Gastroesophageal sphincter (tissue), 3 donors: Measurements from ENCODE around the gene C1RL.

Experiments
- EP300 ChIP-seq: sonication (generic); formaldehyde crosslinking; IDR thresholded peaks from one replicate; pipeline ENCODE4 v1.6.1; 2017; ENCODE audit warnings: antibody characterized with exemption, mild to moderate bottlenecking
- POLR2A ChIP-seq, 2 donors: fragments of 450-650 bp; IDR thresholded peaks; one replicate each; pipeline ENCODE4 v1.6.1; 2017; ENCODE audit warnings: antibody characterized with exemption in 2 of 2, mild to moderate bottlenecking in 2 of 2, moderate library complexity in 1 of 2
- POLR2AphosphoS5 ChIP-seq: sonication (generic); formaldehyde crosslinking; IDR thresholded peaks from one replicate; pipeline ENCODE4 v1.6.1; 2017; ENCODE audit warnings: antibody characterized with exemption
- TF ChIP-seq, protein P1 (sequence below), 4 experiments: fragments of 200-600 bp in 2 of 4; fragments of 450-650 bp in 2 of 4; sonication (generic) in 1 of 4; IDR thresholded peaks; one replicate each; pipeline ENCODE4 v1.5.1; 2017 to 2019; ENCODE audit warnings: antibody characterized with exemption in 4 of 4, mild to moderate bottlenecking in 2 of 4, moderate library complexity in 2 of 4

DNA sequence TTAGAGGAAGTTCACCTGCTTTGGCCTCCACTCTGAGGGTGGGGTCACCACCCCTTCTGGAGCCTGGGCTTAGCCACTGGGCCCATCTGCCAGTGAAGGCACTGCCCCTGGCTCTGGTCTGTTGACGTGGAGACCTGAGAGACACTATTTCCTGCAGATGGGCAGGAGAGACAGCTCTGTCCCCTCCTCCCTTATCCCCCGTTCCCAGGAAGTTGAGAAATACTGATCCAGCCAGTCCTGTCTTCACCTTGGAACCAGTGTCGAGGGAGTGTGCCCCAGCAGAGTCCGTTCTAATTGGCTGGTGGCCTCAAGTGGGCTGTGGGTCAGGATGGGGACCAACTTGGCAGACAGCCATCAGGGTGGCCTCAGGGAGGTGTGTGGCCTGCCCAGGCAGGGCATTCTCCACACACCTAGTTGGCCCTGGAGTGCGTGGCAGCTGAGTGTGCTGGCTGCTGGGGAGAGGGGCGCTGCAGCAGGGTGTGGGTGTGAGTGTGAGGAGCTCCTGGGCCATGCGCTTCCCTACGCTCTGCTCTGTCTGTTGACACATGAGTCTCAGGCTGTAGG lies 46.5 kb upstream of the C1RL start:
- TF ChIP-seq, protein P1, sequence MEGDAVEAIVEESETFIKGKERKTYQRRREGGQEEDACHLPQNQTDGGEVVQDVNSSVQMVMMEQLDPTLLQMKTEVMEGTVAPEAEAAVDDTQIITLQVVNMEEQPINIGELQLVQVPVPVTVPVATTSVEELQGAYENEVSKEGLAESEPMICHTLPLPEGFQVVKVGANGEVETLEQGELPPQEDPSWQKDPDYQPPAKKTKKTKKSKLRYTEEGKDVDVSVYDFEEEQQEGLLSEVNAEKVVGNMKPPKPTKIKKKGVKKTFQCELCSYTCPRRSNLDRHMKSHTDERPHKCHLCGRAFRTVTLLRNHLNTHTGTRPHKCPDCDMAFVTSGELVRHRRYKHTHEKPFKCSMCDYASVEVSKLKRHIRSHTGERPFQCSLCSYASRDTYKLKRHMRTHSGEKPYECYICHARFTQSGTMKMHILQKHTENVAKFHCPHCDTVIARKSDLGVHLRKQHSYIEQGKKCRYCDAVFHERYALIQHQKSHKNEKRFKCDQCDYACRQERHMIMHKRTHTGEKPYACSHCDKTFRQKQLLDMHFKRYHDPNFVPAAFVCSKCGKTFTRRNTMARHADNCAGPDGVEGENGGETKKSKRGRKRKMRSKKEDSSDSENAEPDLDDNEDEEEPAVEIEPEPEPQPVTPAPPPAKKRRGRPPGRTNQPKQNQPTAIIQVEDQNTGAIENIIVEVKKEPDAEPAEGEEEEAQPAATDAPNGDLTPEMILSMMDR (IDR thresholded peaks at IDR 0.05), result no peak
- TF ChIP-seq POLR2A (IDR thresholded peaks at IDR 0.05) (no peak), POLR2AphosphoS5 (no peak), EP300 (no peak)
